Loucy (cell line): Measurements from ENCODE around the gene TMEM134.
"Not testable (repeated sequence)": the region's sequence is repeated elsewhere in the genome, so short reads cannot be mapped to it uniquely, and the experiment has no call there.

ENCODE experiments used
- H2AFZ ChIP-seq: fragments of 200-600 bp; sonication (generic); 2 replicates; pipeline ENCODE4 v1.6.0; 2016; ENCODE audit warnings: antibody characterized with exemption, mild to moderate bottlenecking, low read length, moderate library complexity
- H3F3A ChIP-seq: fragments of 200-600 bp; 2 replicates; pipeline ENCODE4 v1.6.0; 2016; ENCODE audit warnings: antibody characterized with exemption, low read depth, mild to moderate bottlenecking
- H3K27me3 ChIP-seq: fragments of 200-600 bp; sonication (generic); 2 replicates; pipeline ENCODE4 v1.6.1; 2014; ENCODE audit warnings: low read length, mild to moderate bottlenecking; ENCODE audit not compliant: insufficient read depth, poor library complexity, severe bottlenecking
- H3K36me3 ChIP-seq: fragments of 200-600 bp; sonication (generic); 2 replicates; pipeline ENCODE4 v1.6.1; 2016; ENCODE audit warnings: low read length; ENCODE audit not compliant: insufficient read depth
- H3K4me1 ChIP-seq: fragments of 200-600 bp; sonication (generic); 2 replicates; pipeline ENCODE4 v1.5.1; 2014; ENCODE audit warnings: low read length, mild to moderate bottlenecking; ENCODE audit not compliant: insufficient read depth, poor library complexity, severe bottlenecking
- H3K4me2 ChIP-seq: fragments of 200-600 bp; sonication (generic); 2 replicates; pipeline ENCODE4 v1.6.0; 2014; ENCODE audit warnings: antibody characterized with exemption, low read length, low read depth, mild to moderate bottlenecking; ENCODE audit not compliant: poor library complexity, severe bottlenecking
- H3K4me3 ChIP-seq: fragments of 200-600 bp; sonication (generic); 2 replicates; pipeline ENCODE4 v1.5.1; 2014; ENCODE audit warnings: low read length, mild to moderate bottlenecking, mixed read lengths; ENCODE audit not compliant: poor library complexity, severe bottlenecking
- H3K79me2 ChIP-seq: fragments of 200-600 bp; sonication (generic); 2 replicates; pipeline ENCODE4 v1.6.1; 2014; ENCODE audit warnings: low read length; ENCODE audit not compliant: insufficient read depth
- H3K9ac ChIP-seq: fragments of 200-600 bp; sonication (generic); 2 replicates; pipeline ENCODE4 v1.6.0; 2014; ENCODE audit warnings: mild to moderate bottlenecking, low read depth, low read length, moderate library complexity; ENCODE audit not compliant: poor library complexity, severe bottlenecking
- H3K9me2 ChIP-seq: fragments of 200-600 bp; sonication (generic); replicated peaks from 2 replicates; pipeline ENCODE4 v1.6.1; 2016; ENCODE audit warnings: low read depth, low read length, mixed read lengths
- H3K9me3 ChIP-seq: fragments of 200-600 bp; sonication (generic); 2 replicates; pipeline ENCODE4 v1.6.1; 2014; ENCODE audit warnings: mild to moderate bottlenecking, antibody characterized with exemption, low read length, low read depth; ENCODE audit not compliant: insufficient read depth
- H4K20me1 ChIP-seq: fragments of 200-600 bp; sonication (generic); 2 replicates; pipeline ENCODE4 v1.6.0; 2014; ENCODE audit warnings: antibody characterized with exemption, low read length, mild to moderate bottlenecking; ENCODE audit not compliant: insufficient read depth, poor library complexity, severe bottlenecking
- EZH2phosphoT487 ChIP-seq: fragments of 200-600 bp; IDR thresholded peaks from 2 replicates; pipeline ENCODE4 v1.6.1; 2018; ENCODE audit warnings: antibody characterized with exemption, mild to moderate bottlenecking, moderate library complexity, borderline replicate concordance
- TF ChIP-seq, protein P1 (sequence below): fragments of 200-600 bp; sonication (generic); conservative IDR thresholded peaks from 2 replicates; pipeline ENCODE4 v1.5.1; 2014; ENCODE audit warnings: mild to moderate bottlenecking, antibody characterized with exemption, low read length

The TMEM134 gene

DNA sequence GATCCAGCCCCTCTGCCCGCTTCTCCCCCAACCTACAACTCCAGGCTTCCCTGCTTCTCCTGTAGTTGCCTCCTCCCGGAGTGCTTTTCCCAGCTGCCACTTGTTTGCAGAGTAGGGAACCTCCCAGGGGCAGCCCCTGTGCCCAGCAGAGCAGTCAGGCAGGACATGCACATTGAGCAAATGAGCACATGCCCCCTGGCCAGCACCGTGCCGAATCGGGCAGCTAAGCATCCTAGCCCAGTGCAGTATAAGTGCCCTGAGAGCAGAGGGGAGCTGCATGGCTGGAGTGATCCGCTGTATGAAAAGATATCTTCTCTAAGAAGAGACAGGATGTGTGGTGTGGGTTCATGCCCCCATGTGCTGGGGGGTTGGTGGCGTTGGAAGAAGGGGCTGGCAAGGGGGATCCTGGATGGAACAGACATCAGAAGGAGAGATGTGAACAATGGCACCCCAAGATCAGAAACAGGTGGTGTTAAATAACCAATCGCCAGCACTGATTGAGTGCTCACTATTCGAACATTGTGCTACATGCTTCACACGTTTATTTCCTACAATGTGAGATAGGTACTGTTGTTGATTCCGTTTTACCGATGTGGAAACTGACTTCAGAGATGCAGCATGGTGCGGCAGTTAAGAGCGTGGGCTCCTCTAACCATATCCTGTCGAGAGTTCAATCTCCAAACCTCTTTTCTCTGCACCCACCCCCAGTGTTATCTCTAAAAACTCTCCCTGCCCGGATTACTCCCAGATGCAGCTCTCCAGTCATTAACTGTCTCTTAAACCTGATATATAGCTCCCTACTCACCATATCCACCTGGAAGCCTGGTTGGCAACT lies 15.0 kb upstream of the TMEM134 start:
- no peaks in the 10 kb centered on the region for H3K27me3 ChIP-seq
- peak overlapping the region; percentile 96 for H3K4me2 ChIP-seq
- H3K9me2 ChIP-seq: no peaks in the 10 kb centered on the region
- peaks cover 8% of the 10 kb centered on the region; the same call in 1 of the 2 replicates for H3K36me3 ChIP-seq
- peaks cover 14% of the 10 kb centered on the region for H4K20me1 ChIP-seq
- H3K4me1 ChIP-seq: peaks cover 30% of the 10 kb centered on the region
- no peaks in the 10 kb centered on the region for H3F3A ChIP-seq
- peak overlapping the region; percentile 82 for H3K4me3 ChIP-seq
- TF ChIP-seq EZH2phosphoT487: no peak
- TF ChIP-seq, protein P1, sequence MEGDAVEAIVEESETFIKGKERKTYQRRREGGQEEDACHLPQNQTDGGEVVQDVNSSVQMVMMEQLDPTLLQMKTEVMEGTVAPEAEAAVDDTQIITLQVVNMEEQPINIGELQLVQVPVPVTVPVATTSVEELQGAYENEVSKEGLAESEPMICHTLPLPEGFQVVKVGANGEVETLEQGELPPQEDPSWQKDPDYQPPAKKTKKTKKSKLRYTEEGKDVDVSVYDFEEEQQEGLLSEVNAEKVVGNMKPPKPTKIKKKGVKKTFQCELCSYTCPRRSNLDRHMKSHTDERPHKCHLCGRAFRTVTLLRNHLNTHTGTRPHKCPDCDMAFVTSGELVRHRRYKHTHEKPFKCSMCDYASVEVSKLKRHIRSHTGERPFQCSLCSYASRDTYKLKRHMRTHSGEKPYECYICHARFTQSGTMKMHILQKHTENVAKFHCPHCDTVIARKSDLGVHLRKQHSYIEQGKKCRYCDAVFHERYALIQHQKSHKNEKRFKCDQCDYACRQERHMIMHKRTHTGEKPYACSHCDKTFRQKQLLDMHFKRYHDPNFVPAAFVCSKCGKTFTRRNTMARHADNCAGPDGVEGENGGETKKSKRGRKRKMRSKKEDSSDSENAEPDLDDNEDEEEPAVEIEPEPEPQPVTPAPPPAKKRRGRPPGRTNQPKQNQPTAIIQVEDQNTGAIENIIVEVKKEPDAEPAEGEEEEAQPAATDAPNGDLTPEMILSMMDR: no peak
- H3K79me2 ChIP-seq: peaks cover 42% of the 10 kb centered on the region
- peak overlapping the region; percentile 94 for H3K9ac ChIP-seq
- no peak overlapping the region for H2AFZ ChIP-seq
- H3K9me3 ChIP-seq: no peaks in the 10 kb centered on the region

DNA sequence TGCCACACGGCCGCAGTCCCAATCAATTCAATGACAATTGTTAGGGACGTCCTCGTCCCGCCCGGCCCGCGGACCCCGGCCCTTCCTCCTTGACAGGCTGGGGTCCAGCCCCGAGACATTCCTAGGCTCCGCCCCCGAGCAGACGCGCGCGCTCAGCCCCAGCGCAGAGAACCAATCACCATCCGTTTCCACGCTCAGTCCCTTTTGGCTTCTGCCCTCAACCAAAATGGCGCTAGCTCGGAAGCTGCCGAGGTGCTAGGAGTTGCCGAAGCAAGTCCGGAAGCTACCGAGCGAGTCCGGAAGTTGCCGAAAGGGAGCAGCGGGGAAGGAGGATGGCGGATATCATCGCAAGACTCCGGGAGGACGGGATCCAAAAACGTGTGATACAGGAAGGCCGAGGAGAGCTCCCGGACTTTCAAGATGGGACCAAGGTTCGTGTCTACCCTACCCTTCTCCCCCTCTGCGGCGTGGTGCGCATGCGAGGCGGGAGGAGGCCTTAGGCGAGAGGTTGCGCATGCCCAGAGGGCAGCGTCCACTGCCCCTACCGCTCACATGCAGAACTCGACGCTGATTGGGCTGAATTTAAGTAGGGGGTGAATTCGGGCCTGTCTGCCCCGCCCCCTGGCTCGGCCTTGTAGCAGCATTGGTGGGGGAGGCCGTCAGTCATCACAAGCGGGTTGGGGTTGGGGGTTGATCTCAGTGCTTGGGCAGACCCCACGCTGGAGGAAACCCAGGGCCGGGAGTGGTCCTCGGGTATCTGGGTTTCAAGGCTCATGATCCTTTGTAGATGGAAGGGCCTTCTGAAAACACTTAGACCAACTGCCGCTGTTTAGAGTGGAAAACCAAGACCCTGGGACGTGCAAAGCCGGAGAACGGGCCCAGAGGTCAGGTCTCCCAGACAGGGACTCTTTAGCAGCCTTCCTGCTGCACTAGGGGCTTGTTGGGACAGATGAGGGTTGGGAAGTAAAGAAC lies 14.1 kb upstream of the TMEM134 start, which contains the start of gene AIP:
Gene AIP (plus strand): TSS at position 200 of the 972 bp plus-strand sequence. CDS start 133 bp downstream, at position 333.
- Histone ChIP-seq H3K27me3 (no peaks in the 10 kb centered on the region), H3F3A (no peaks in the 10 kb centered on the region), H3K4me2 (peak within 1 kb of the TSS; percentile 96), H3K9ac (peak within 1 kb of the TSS; percentile 94), H3K4me3 (peak within 1 kb of the TSS; percentile 82), H3K36me3 (peaks cover 7% of the 10 kb centered on the region; the same call in 1 of the 2 replicates), H3K79me2 (peaks cover 42% of the 10 kb centered on the region), H3K9me2 (no peaks in the 10 kb centered on the region), H3K4me1 (peaks cover 30% of the 10 kb centered on the region), H3K9me3 (no peaks in the 10 kb centered on the region), H2AFZ (peak within 1 kb of the TSS; percentile 88), H4K20me1 (peaks cover 14% of the 10 kb centered on the region)
- TF ChIP-seq EZH2phosphoT487: no peak
- TF ChIP-seq, protein P1: no peak

DNA sequence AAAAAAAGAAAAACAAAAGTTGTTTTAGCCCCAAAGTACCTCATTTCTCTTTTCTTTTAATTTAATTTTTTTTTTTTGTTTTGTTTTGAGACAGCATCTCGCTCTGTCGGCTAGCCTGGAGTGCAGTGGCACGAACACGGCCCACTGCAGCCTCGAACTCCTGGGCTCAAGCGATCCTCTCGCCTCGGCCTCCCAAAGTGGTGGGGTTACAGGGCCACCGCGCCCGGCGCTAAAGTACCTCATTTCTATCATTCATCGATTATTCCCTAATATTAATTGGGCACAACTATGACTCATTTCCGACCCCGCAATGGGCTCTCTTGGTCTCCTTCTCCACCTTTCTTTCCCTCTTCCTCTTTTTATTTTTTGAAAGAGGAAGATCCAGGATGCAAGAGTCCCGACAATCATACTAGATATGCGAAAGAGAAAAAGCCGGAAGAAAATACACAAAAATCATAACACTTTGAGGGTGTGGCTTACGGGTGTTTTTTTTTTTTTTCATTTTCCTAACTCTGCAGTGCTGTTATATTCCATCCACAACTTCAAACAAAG lies 13.3 kb upstream of the TMEM134 start:
- Histone ChIP-seq H3K4me3 (peak overlapping the region; percentile 82), H3K4me2 (peak overlapping the region; percentile 96), H3K9ac (peak overlapping the region; percentile 94), H3K4me1 (peaks cover 30% of the 10 kb centered on the region), H3K9me3 (no peaks in the 10 kb centered on the region), H3K36me3 (no peaks in the 10 kb centered on the region; the same call in 1 of the 2 replicates), H2AFZ (peak overlapping the region; percentile 88), H3K79me2 (peaks cover 36% of the 10 kb centered on the region), H3K27me3 (no peaks in the 10 kb centered on the region), H3F3A (no peaks in the 10 kb centered on the region), H3K9me2 (no peaks in the 10 kb centered on the region), H4K20me1 (peaks cover 9% of the 10 kb centered on the region)
- TF ChIP-seq, protein P1: no peak
- TF ChIP-seq EZH2phosphoT487: no peak

DNA sequence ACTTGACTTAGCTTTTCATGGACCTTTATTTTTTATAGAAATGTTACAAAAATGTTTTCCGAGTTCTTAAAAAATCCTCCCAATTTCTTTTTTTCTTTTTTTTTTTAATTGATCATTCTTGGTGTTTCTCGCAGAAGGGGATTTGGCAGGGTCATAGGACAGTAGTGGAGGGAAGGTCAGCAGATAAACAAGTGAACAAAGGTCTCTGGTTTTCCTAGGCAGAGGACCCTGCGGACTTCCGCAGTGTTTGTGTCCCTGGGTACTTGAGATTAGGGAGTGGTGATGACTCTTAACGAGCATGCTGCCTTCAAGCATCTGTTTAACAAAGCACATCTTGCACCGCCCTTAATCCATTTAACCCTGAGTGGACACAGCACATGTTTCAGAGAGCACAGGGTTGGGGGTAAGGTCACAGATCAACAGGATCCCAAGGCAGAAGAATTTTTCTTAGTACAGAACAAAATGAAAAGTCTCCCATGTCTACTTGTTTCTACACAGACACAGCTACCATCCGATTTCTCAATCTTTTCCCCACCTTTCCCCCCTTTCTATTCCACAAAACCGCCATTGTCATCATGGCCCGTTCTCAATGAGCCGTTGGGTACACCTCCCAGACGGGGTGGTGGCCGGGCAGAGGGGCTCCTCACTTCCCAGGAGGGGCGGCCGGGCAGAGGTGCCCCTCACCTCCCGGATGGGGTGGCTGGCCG lies 8.4 kb upstream of the TMEM134 start:
- not testable (repeated sequence) for H3K79me2 ChIP-seq

More for the DNA sequence above, 8.4 kb upstream of the TMEM134 start:
- not testable (repeated sequence) for H3K9me2 ChIP-seq, H3K4me3 ChIP-seq, H3K27me3 ChIP-seq, H3K9me3 ChIP-seq, H3K9ac ChIP-seq, H4K20me1 ChIP-seq, H3F3A ChIP-seq, H2AFZ ChIP-seq, H3K4me1 ChIP-seq, H3K36me3 ChIP-seq, H3K4me2 ChIP-seq
